HG02798 (cell line): Measurements from ENCODE around the gene KLF1.

Experiments
- ATAC-seq: cut with Tn5 transposase; IDR thresholded peaks from one replicate; pipeline ENCODE4 v1.9.1; 2021; ENCODE audit warnings: mild to moderate bottlenecking; ENCODE audit not compliant: unreplicated experiment, poor library complexity

The KLF1 gene

DNA sequence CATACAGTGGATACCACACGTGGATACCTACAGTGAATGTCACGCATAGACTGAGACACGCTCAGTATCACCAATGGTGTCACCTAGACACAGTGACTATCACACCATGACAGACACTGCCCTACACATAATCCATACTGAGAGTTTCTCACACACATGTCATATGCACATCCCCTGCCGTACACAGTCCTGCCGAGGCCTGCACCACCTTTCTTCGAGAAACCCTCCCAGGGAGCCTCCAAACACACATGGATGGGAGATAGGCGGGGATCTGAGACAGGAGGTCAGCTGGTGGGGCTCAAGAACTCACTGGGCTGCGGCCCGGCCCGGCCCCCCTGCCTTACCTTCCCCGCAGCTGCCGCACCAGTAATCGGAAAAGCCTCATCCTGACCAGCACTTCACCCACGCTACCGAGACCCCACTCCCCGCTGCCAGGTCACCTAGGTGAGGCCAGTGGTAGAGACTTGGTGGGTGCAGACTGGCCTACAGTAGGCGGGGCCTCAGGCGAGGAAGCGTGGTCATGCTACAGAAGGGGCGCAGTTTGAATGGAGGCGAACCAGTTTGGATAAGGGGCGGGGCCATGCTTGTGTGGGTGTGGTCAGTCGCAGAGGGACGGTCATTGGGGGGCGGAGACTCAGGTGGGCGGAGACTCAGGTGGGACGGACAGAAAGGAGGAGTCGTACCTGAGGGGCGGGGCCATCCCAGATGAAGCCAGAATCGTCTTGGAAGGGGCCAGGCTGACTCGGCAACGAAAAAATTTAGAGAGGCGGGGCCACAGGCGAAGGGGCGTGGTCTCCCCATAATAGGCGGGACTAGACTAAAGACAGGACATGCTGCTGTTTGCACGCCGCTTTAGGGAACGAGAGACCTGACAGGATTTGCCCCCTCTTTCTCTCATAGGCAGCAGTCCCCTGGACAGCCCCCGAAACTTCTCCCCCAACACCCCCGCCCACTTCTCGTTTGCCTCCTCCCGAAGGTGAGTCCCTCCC, 46.6 kb downstream of the KLF1 start:
- no peak for ATAC-seq

DNA sequence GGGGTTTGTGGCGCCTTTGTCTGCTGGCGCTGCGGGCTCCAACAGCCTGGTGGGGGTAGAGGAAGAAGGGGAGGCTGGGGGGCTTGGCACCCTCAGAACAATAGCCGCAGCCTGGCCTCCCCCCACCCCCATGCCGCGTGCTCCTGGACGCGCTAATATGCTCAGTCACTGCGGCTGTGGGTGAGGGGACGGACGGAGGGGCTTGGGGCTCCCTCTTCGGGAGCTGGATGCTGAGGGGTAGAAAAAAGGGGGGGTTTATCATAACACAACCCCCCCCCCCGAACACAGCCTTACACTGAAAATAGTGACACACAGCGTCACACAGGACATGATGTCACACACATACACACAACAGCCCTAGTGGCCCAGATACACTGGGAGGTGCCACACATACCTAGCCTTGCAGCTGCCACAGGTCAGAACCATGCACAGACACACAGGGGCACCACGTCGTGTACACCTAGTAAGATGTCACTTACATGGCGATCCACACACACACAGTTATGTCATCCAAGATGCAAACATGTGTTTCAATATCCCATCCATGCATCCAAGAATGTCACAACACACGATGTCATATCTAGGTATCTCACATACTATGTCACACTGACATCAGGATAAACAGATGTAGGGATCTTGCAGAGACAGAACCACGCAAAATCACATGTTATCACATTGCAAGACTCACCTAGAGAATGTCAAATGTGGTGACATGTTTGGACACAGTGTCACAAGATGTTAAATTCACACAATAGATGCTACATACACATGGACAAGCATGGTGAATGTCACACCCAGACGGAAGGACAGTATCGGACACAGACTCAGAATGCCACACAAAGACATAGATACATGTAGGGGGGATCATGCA, 47.9 kb downstream of the KLF1 start:
- no peak for ATAC-seq

- no peak for ATAC-seq
Observed at GRCh38 chr19:12838182-12838885, 48.7 kb downstream of the KLF1 start, which contains the start of gene MAST1. MAST1 (plus strand) TSS chr19:12838515; CDS start chr19:12838573, 58 bp downstream.

- ATAC-seq = no peak
Observed at GRCh38 chr19:12837225-12837624, 49.8 kb downstream of the KLF1 start.

DNA sequence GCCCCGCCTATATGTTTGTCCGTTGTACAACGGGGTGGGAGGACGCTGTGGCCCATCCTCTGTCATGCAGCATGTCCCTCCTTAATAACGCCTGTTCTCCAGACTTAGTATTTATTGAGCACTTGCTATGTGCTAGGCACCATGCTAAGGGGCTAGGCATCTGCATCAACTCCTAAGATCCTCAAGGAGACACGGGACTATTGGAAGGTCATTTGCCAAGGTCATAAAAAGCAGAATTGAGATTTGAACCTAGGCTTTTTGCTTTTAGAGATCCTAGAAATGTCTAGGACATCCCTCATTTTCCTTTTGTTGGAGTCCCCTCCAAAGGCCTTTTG, 50.5 kb downstream of the KLF1 start:
- no peak for ATAC-seq

- ATAC-seq = no peak
Observed at GRCh38 chr19:12834976-12835757, 51.8 kb downstream of the KLF1 start.

- ATAC-seq = no peak
Observed at GRCh38 chr19:12834566-12834943, 52.4 kb downstream of the KLF1 start, which contains the start of gene RTBDN. RTBDN (minus strand) TSS chr19:12834579; CDS start chr19:12829979, 4,600 bp downstream.
